Activated naive CD4-positive, alpha-beta T cell treated with anti-CD3 and anti-CD28 coated beads for 36 hours (primary cell): Measurements from ENCODE around the gene IL1RN. TPM values are rescaled to one million over a fixed set of nuclear protein-coding genes. Genes with fewer than 3 reads are reported as not detected.
"Not testable (repeated sequence)": the region's sequence is repeated elsewhere in the genome, so short reads cannot be mapped to it uniquely, and the experiment has no call there.

ENCODE experiments used
- CTCF ChIA-PET: fragments of 350-600 bp; sonication (Branson Sonifier 250); formaldehyde crosslinking; loops from one replicate; lab custom pipeline; 2021; ENCODE audit warnings: antibody characterized with exemption; lab: Charles Lee
- DNase-seq: peaks from one replicate; pipeline ENCODE4 v3.0.0-alpha.2; 2020
- H3K27ac Mint-ChIP-seq: one replicate; pipeline ENCODE4 v1.8.0; 2021; ENCODE audit warnings: mild to moderate bottlenecking, mixed read lengths
- H3K27me3 Mint-ChIP-seq: one replicate; pipeline ENCODE4 v1.8.0; 2021; ENCODE audit warnings: low read depth, mixed read lengths
- H3K36me3 Mint-ChIP-seq: one replicate; pipeline ENCODE4 v1.8.0; 2021; ENCODE audit warnings: low read depth, mixed read lengths
- H3K4me1 Mint-ChIP-seq: one replicate; pipeline ENCODE4 v1.8.0; 2021; ENCODE audit warnings: low read depth, mixed read lengths
- H3K4me3 Mint-ChIP-seq: one replicate; pipeline ENCODE4 v1.8.0; 2021; ENCODE audit warnings: mild to moderate bottlenecking, moderate library complexity, mixed read lengths
- H3K9me3 Mint-ChIP-seq: one replicate; pipeline ENCODE4 v1.8.0; 2021; ENCODE audit warnings: mixed read lengths
- intact Hi-C: fragments of 100-400 bp; cut with micrococcal nuclease; formaldehyde crosslinking; loops from one replicate; pipeline ENCODE4 v1.15.1; 2023
- total RNA-seq, 2 experiments: library from RNA; stranded (reverse); gene quantifications; one replicate each; pipeline ENCODE4 v1.2.3, GENCODE V29; 2021

Gene IL1RN
- total RNA-seq, 2 experiments from 2014 or later = 0.77 to 1.2 TPM

- no peaks in the 10 kb centered on the region for H3K27me3 Mint-ChIP-seq
- H3K9me3 Mint-ChIP-seq = peaks cover 1% of the 10 kb centered on the region
- no peaks in the 10 kb centered on the region for H3K4me1 Mint-ChIP-seq
- intact Hi-C loops = no loop called here
- no peak for DNase-seq
- H3K36me3 Mint-ChIP-seq = no peaks in the 10 kb centered on the region
- CTCF ChIA-PET = interaction anchor here (3.0 kb wide), 1 partner anchor 10 kb away, joined by 19 read pairs; no protein-coding TSS in a partner anchor
- H3K27ac Mint-ChIP-seq = no peak overlapping the region
- H3K4me3 Mint-ChIP-seq = no peak overlapping the region
Observed at GRCh38 chr2:113089916-113090315, 37.5 kb upstream of the IL1RN start.

- Mint-ChIP-seq H3K36me3 (no peaks in the 10 kb centered on the region), H3K4me3 (no peak overlapping the region), H3K27me3 (no peaks in the 10 kb centered on the region), H3K4me1 (no peaks in the 10 kb centered on the region), H3K27ac (no peak overlapping the region), H3K9me3 (peaks cover 5% of the 10 kb centered on the region)
- no peak for DNase-seq
- CTCF ChIA-PET = interaction anchor here (1.2 kb wide), 1 partner anchor 11 kb away, joined by 5 read pairs; no protein-coding TSS in a partner anchor
- intact Hi-C loops = no loop called here
Observed at GRCh38 chr2:113091231-113091896, 36.0 kb upstream of the IL1RN start.

- H3K4me1 Mint-ChIP-seq = peaks cover 13% of the 10 kb centered on the region
- CTCF ChIA-PET = no interaction called here
- H3K36me3 Mint-ChIP-seq = peaks cover 3% of the 10 kb centered on the region
- intact Hi-C loops = no loop called here
- H3K4me3 Mint-ChIP-seq = no peak overlapping the region
- DNase-seq = no peak
- no peaks in the 10 kb centered on the region for H3K27me3 Mint-ChIP-seq
- peaks cover 14% of the 10 kb centered on the region for H3K9me3 Mint-ChIP-seq
- no peak overlapping the region for H3K27ac Mint-ChIP-seq
Observed at GRCh38 chr2:113092864-113093612, 34.4 kb upstream of the IL1RN start.

- Mint-ChIP-seq H3K9me3 (peaks cover 14% of the 10 kb centered on the region), H3K4me1 (peaks cover 19% of the 10 kb centered on the region), H3K4me3 (no peak overlapping the region), H3K27me3 (no peaks in the 10 kb centered on the region), H3K36me3 (peaks cover 3% of the 10 kb centered on the region), H3K27ac (no peak overlapping the region)
- intact Hi-C loops = no loop called here
- CTCF ChIA-PET = no interaction called here
- no peak for DNase-seq
Observed at GRCh38 chr2:113093613-113093977, 33.8 kb upstream of the IL1RN start.

- H3K36me3 Mint-ChIP-seq, DNase-seq, intact Hi-C loops, H3K27me3 Mint-ChIP-seq, H3K4me3 Mint-ChIP-seq, H3K27ac Mint-ChIP-seq: not testable (repeated sequence)
- H3K4me1 Mint-ChIP-seq = peaks cover 19% of the 10 kb centered on the region
- CTCF ChIA-PET = interaction anchor here (0.6 kb wide), 1 partner anchor 160 kb away, joined by 3 read pairs; no protein-coding TSS in a partner anchor
- peaks cover 14% of the 10 kb centered on the region for H3K9me3 Mint-ChIP-seq
Observed at GRCh38 chr2:113096306-113096705, 31.1 kb upstream of the IL1RN start.

GRCh38 chr2:113096842-113097618, 30.4 kb upstream of the IL1RN start:
- H3K36me3 Mint-ChIP-seq, DNase-seq, H3K4me3 Mint-ChIP-seq, H3K27me3 Mint-ChIP-seq, intact Hi-C loops: not testable (repeated sequence)
- CTCF ChIA-PET = interaction anchor here (0.6 to 0.9 kb wide), 3 partner anchors 41 to 160 kb away, joined by 3 to 4 read pairs (median 3); no protein-coding TSS in a partner anchor
- Mint-ChIP-seq H3K9me3 (peaks cover 14% of the 10 kb centered on the region), H3K27ac (peak overlapping the region; percentile 79), H3K4me1 (peaks cover 19% of the 10 kb centered on the region)

GRCh38 chr2:113098041-113098440, 29.4 kb upstream of the IL1RN start:
- peak; percentile 59 for DNase-seq
- H3K9me3 Mint-ChIP-seq = peaks cover 17% of the 10 kb centered on the region
- peaks cover 19% of the 10 kb centered on the region for H3K4me1 Mint-ChIP-seq
- intact Hi-C loops = loop anchor here (1.0 to 2.0 kb wide), 3 partner anchors 19 to 406 kb away; partner anchors contain the start of gene PSD4
- CTCF ChIA-PET = interaction anchor here (0.7 to 1.8 kb wide), 6 partner anchors 9 to 103 kb away, joined by 3 to 5 read pairs (median 3); no protein-coding TSS in a partner anchor
- peak overlapping the region; percentile 50 for H3K4me3 Mint-ChIP-seq
- no peaks in the 10 kb centered on the region for H3K27me3 Mint-ChIP-seq
- peaks cover 3% of the 10 kb centered on the region for H3K36me3 Mint-ChIP-seq
- peak overlapping the region; percentile 79 for H3K27ac Mint-ChIP-seq

- Mint-ChIP-seq H3K4me1 (peaks cover 23% of the 10 kb centered on the region), H3K4me3 (peak overlapping the region; percentile 50), H3K36me3 (peaks cover 3% of the 10 kb centered on the region), H3K27ac (peak overlapping the region; percentile 79), H3K9me3 (peaks cover 20% of the 10 kb centered on the region), H3K27me3 (no peaks in the 10 kb centered on the region)
- CTCF ChIA-PET = interaction anchor here (0.8 to 1.8 kb wide), 4 partner anchors 9 to 102 kb away, joined by 3 to 5 read pairs (median 3); no protein-coding TSS in a partner anchor
- intact Hi-C loops = loop anchor here (1.0 to 2.0 kb wide), 3 partner anchors 18 to 406 kb away; partner anchors contain the start of gene PSD4
- DNase-seq = no peak
Observed at GRCh38 chr2:113098532-113098931, 28.9 kb upstream of the IL1RN start.

GRCh38 chr2:113102133-113102532, 25.3 kb upstream of the IL1RN start:
- DNase-seq = no peak
- Mint-ChIP-seq H3K4me1 (peaks cover 40% of the 10 kb centered on the region), H3K4me3 (no peak overlapping the region), H3K27me3 (peaks cover 2% of the 10 kb centered on the region), H3K36me3 (peaks cover 3% of the 10 kb centered on the region), H3K27ac (no peak overlapping the region), H3K9me3 (peaks cover 16% of the 10 kb centered on the region)
- intact Hi-C loops = no loop called here
- CTCF ChIA-PET = interaction anchor here (1.1 to 1.5 kb wide), 3 partner anchors 16 to 36 kb away, joined by 3 to 5 read pairs (median 4); no protein-coding TSS in a partner anchor

- intact Hi-C loops = no loop called here
- peaks cover 29% of the 10 kb centered on the region for H3K4me1 Mint-ChIP-seq
- H3K4me3 Mint-ChIP-seq = no peak overlapping the region
- H3K9me3 Mint-ChIP-seq = peaks cover 8% of the 10 kb centered on the region
- no peak for DNase-seq
- H3K27ac Mint-ChIP-seq = no peak overlapping the region
- CTCF ChIA-PET = interaction anchor here (0.8 to 1.1 kb wide), 2 partner anchors 24 to 34 kb away, joined by 3 read pairs; no protein-coding TSS in a partner anchor
- no peaks in the 10 kb centered on the region for H3K36me3 Mint-ChIP-seq
- H3K27me3 Mint-ChIP-seq = peaks cover 2% of the 10 kb centered on the region
Observed at GRCh38 chr2:113103277-113103676, 24.1 kb upstream of the IL1RN start.

GRCh38 chr2:113104054-113104611, 23.3 kb upstream of the IL1RN start:
- Mint-ChIP-seq H3K27me3 (peaks cover 2% of the 10 kb centered on the region), H3K4me3 (no peak overlapping the region), H3K36me3 (no peaks in the 10 kb centered on the region), H3K4me1 (peaks cover 25% of the 10 kb centered on the region), H3K9me3 (peaks cover 8% of the 10 kb centered on the region), H3K27ac (peak overlapping the region; percentile 88)
- DNase-seq = peak; percentile 18
- intact Hi-C loops = loop anchor here (2.0 kb wide), 2 partner anchors 21 to 71 kb away; no protein-coding TSS in a partner anchor
- CTCF ChIA-PET = interaction anchor here (0.8 kb wide), 2 partner anchors 34 kb away, joined by 3 read pairs; no protein-coding TSS in a partner anchor
